B cell (primary cell): ENCODE results near the gene MFSD11. TPM values are rescaled to one million over a fixed set of nuclear protein-coding genes. Genes with fewer than 3 reads are reported as not detected.

ENCODE experiments used
- ATAC-seq: fragments of 200-7000 bp; cut with Tn5 transposase; one replicate; pipeline ENCODE4 v1.10.0; 2021; ENCODE audit warnings: low read depth, mild to moderate bottlenecking, moderate number of reproducible peaks, moderate library complexity
- CTCF ChIA-PET: fragments of 350-600 bp; sonication (Branson Sonifier 250); formaldehyde crosslinking; loops from one replicate; lab custom pipeline; 2021; ENCODE audit warnings: antibody characterized with exemption, inconsistent platforms; lab: Charles Lee
- POLR2A ChIA-PET: fragments of 350-600 bp; sonication (Branson Sonifier 250); formaldehyde crosslinking; loops from one replicate; lab custom pipeline; 2021; ENCODE audit warnings: antibody characterized with exemption; lab: Charles Lee
- DNase-seq: peaks from one replicate; pipeline ENCODE4 v3.0.0; 2013
- H2AFZ ChIP-seq: 2 replicates; pipeline ENCODE4 v1.6.1; 2012; ENCODE audit warnings: mild to moderate bottlenecking, low read depth, low read length; ENCODE audit not compliant: insufficient read depth, poor library complexity, severe bottlenecking
- H3K27ac ChIP-seq, 2 donors: 1 replicate in 1 of 2; 2 replicates in 1 of 2; pipeline ENCODE4 v1.5.1; 2012 to 2013; ENCODE audit warnings: low read length in 2 of 2, mild to moderate bottlenecking in 2 of 2, moderate library complexity in 1 of 2
- H3K27me3 ChIP-seq, 4 experiments: fragments of 200-600 bp in 1 of 4; sonication (generic) in 1 of 4; replicated peaks in 1 of 4; 1 replicate in 2 of 4; 2 replicates in 2 of 4; pipeline versions ENCODE4 v1.6.1 to v1.7.0; 2013 to 2016; ENCODE audit warnings: low read length in 3 of 4, mild to moderate bottlenecking in 2 of 4, mixed read lengths in 1 of 4, moderate library complexity in 1 of 4; ENCODE audit not compliant: insufficient read depth in 4 of 4, control insufficient read depth in 3 of 4; ENCODE audit errors: control extremely low read depth in 1 of 4
- H3K36me3 ChIP-seq, 2 experiments: replicated peaks in 1 of 2; 1 replicate in 1 of 2; 2 replicates in 1 of 2; pipeline versions ENCODE4 v1.6.1 to v1.7.1; 2013; ENCODE audit warnings: low read length in 1 of 2; ENCODE audit not compliant: insufficient read depth in 2 of 2, control insufficient read depth in 1 of 2; ENCODE audit errors: control extremely low read depth in 1 of 2, extremely low read depth in 1 of 2
- H3K4me1 ChIP-seq, 2 donors: fragments of 200-600 bp in 1 of 2; sonication (generic) in 1 of 2; 1 replicate in 1 of 2; 2 replicates in 1 of 2; pipeline versions ENCODE4 v1.5.1 to v1.6.1; 2013 to 2017; ENCODE audit warnings: low read length in 2 of 2; ENCODE audit not compliant: control insufficient read depth in 2 of 2, insufficient read depth in 2 of 2
- H3K4me2 ChIP-seq: replicated peaks from 2 replicates; pipeline ENCODE3; 2012; ENCODE audit warnings: mild to moderate bottlenecking, low read depth, low read length; ENCODE audit not compliant: poor library complexity, severe bottlenecking
- H3K4me3 ChIP-seq, 5 experiments: fragments of 200-600 bp in 1 of 5; sonication (generic) in 1 of 5; 1 replicate in 3 of 5; 2 replicates in 2 of 5; pipeline versions ENCODE4 v1.5.1 to v1.7.0; 2011 to 2016; ENCODE audit warnings: low read length in 4 of 5, mild to moderate bottlenecking in 4 of 5, low read depth in 2 of 5, control low read depth in 1 of 5, moderate library complexity in 1 of 5; ENCODE audit not compliant: insufficient read depth in 1 of 5; ENCODE audit errors: control extremely low read depth in 1 of 5, extremely low read depth in 1 of 5
- H3K79me2 ChIP-seq: fragments of 200-600 bp; sonication (generic); one replicate; pipeline ENCODE4 v1.6.0; 2016; ENCODE audit warnings: low read length; ENCODE audit not compliant: control insufficient read depth, insufficient read depth
- H3K9ac ChIP-seq: fragments of 200-600 bp; sonication (generic); 2 replicates; pipeline ENCODE4 v1.6.1; 2017; ENCODE audit warnings: mild to moderate bottlenecking, low read length, moderate library complexity
- H3K9me3 ChIP-seq, 3 donors: one replicate each; pipeline versions ENCODE4 v1.6.1 to v1.7.1; 2013; ENCODE audit warnings: low read length in 2 of 3; ENCODE audit not compliant: control insufficient read depth in 2 of 3, insufficient read depth in 1 of 3; ENCODE audit errors: control extremely low read depth in 1 of 3
- H4K20me1 ChIP-seq: 2 replicates; pipeline ENCODE4 v1.6.0; 2012; ENCODE audit warnings: mild to moderate bottlenecking, low read length; ENCODE audit not compliant: insufficient read depth, control insufficient read depth, poor library complexity, severe bottlenecking
- H3K27ac Mint-ChIP-seq: one replicate; pipeline ENCODE4 v1.8.0; 2021; ENCODE audit warnings: mixed read lengths
- H3K27me3 Mint-ChIP-seq: one replicate; pipeline ENCODE4 v1.8.0; 2021; ENCODE audit warnings: mixed read lengths
- H3K4me1 Mint-ChIP-seq: one replicate; pipeline ENCODE4 v1.8.0; 2021; ENCODE audit warnings: mixed read lengths
- H3K4me3 Mint-ChIP-seq: one replicate; pipeline ENCODE4 v1.8.0; 2021; ENCODE audit warnings: mixed read lengths
- H3K9me3 Mint-ChIP-seq: one replicate; pipeline ENCODE4 v1.8.0; 2022; ENCODE audit warnings: mixed read lengths; ENCODE audit not compliant: insufficient read depth
- EZH2 ChIP-seq: IDR thresholded peaks from 2 replicates; pipeline ENCODE4 v1.6.1; 2012; ENCODE audit warnings: borderline replicate concordance, low read depth, mild to moderate bottlenecking, moderate library complexity, low read length; ENCODE audit not compliant: insufficient read depth, poor library complexity, severe bottlenecking
- WGBS: methylation state at CpG from one replicate; pipeline ENCODE4 v1.1.5; 2013; ENCODE audit warnings: missing lambda C conversion rate; ENCODE audit not compliant: insufficient coverage; 5-methylcytosine and 5-hydroxymethylcytosine counted together
- intact Hi-C: fragments of 100-400 bp; cut with micrococcal nuclease; formaldehyde crosslinking; loops from one replicate; pipeline ENCODE4 v1.10.0; 2022
- polyA plus RNA-seq: library from polyadenylated mRNA; depleted of rRNA; stranded (reverse); fragments of >200 nt; gene quantifications from 2 replicates; pipeline ENCODE4 v1.2.3, GENCODE V29; 2012
- total RNA-seq, 2 donors: library from RNA; stranded (reverse); fragments of 120-200 nt in 1 of 2; gene quantifications; 1 replicate in 1 of 2; 2 replicates in 1 of 2; pipeline versions ENCODE4 v1.2.3 to v1.2.4, GENCODE V29; 2013 to 2022
- TF ChIP-seq, protein P1 (sequence below): fragments of 200-600 bp; IDR thresholded peaks from one replicate; pipeline ENCODE4 v1.8.0; 2022; ENCODE audit warnings: antibody characterized with exemption, mild to moderate bottlenecking

The MFSD11 gene
- total and polyA plus RNA-seq, 2 donors (not counting 1 experiment from before 2014, with no cell fraction given): 24.5 to 36.4 TPM

- WGBS: 73% methylated on average over 8 of the region's 12 CpGs
- Mint-ChIP-seq H3K4me1 (peaks cover 8% of the 10 kb centered on the region), H3K4me3 (no peak overlapping the region), H3K27ac (no peak overlapping the region), H3K9me3 (no peaks in the 10 kb centered on the region), H3K27me3 (peaks cover 30% of the 10 kb centered on the region)
- Histone ChIP-seq H3K4me1 (peaks cover 0 to 8% of the 10 kb centered on the region in 2 donors), H3K79me2 (no peaks in the 10 kb centered on the region), H3K27me3 (peaks cover 0 to 10% (median 0%) of the 10 kb centered on the region in 4 experiments), H3K27ac (no peak overlapping the region), H3K36me3 (no peaks in the 10 kb centered on the region), H4K20me1 (no peaks in the 10 kb centered on the region), H2AFZ (no peak overlapping the region), H3K9ac (no peak overlapping the region), H3K4me3 (no peak overlapping the region), H3K9me3 (no peaks in the 10 kb centered on the region), H3K4me2 (no peak overlapping the region)
- ChIA-PET CTCF (interaction anchor here (1.3 kb wide), 1 partner anchor 44 kb away, joined by 3 read pairs; the partner anchor contains the start of gene MGAT5B), POLR2A (no interaction called here)
- DNase-seq (no peak), ATAC-seq (no peak)
- TF ChIP-seq, protein P1, sequence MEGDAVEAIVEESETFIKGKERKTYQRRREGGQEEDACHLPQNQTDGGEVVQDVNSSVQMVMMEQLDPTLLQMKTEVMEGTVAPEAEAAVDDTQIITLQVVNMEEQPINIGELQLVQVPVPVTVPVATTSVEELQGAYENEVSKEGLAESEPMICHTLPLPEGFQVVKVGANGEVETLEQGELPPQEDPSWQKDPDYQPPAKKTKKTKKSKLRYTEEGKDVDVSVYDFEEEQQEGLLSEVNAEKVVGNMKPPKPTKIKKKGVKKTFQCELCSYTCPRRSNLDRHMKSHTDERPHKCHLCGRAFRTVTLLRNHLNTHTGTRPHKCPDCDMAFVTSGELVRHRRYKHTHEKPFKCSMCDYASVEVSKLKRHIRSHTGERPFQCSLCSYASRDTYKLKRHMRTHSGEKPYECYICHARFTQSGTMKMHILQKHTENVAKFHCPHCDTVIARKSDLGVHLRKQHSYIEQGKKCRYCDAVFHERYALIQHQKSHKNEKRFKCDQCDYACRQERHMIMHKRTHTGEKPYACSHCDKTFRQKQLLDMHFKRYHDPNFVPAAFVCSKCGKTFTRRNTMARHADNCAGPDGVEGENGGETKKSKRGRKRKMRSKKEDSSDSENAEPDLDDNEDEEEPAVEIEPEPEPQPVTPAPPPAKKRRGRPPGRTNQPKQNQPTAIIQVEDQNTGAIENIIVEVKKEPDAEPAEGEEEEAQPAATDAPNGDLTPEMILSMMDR: no peak
- no peak for TF ChIP-seq EZH2
- intact Hi-C loops: no loop called here
These were observed 86.2 kb downstream of the MFSD11 start for GRCh38 chr17:76824093-76824492.

GRCh38 chr17:76826330-76827068 is 88.6 kb downstream of the MFSD11 start:
- H3K4me1 ChIP-seq: no peaks in the 10 kb centered on the region
- H2AFZ ChIP-seq: no peak overlapping the region
- no peak overlapping the region for H3K9ac ChIP-seq
- Mint-ChIP-seq H3K4me3 (no peak overlapping the region), H3K27me3 (peaks cover 26% of the 10 kb centered on the region), H3K4me1 (no peaks in the 10 kb centered on the region), H3K9me3 (no peaks in the 10 kb centered on the region), H3K27ac (no peak overlapping the region)
- WGBS: 64% methylated on average over 19 of the region's 24 CpGs
- no peaks in the 10 kb centered on the region for H3K9me3 ChIP-seq
- no peaks in the 10 kb centered on the region for H4K20me1 ChIP-seq
- ChIA-PET CTCF (interaction anchor here (0.6 kb wide), 1 partner anchor 1563 kb away, joined by 3 read pairs; no protein-coding TSS in a partner anchor), POLR2A (interaction anchor here (0.6 kb wide), 1 partner anchor 212 kb away, joined by 3 read pairs; no protein-coding TSS in a partner anchor)
- H3K27ac ChIP-seq: no peak overlapping the region
- intact Hi-C loops: no loop called here
- DNase-seq (no peak), ATAC-seq (no peak)
- H3K27me3 ChIP-seq: peaks cover 0 to 10% (median 0%) of the 10 kb centered on the region in 4 experiments
- H3K36me3 ChIP-seq: no peaks in the 10 kb centered on the region
- H3K4me3 ChIP-seq: no peak overlapping the region
- TF ChIP-seq, protein P1: no peak
- TF ChIP-seq EZH2: no peak
- H3K79me2 ChIP-seq: no peaks in the 10 kb centered on the region
- no peak overlapping the region for H3K4me2 ChIP-seq
